HT1080 (cell line): ENCODE results near the gene SPTA1. TPM values are rescaled to one million over a fixed set of nuclear protein-coding genes. Genes with fewer than 3 reads are reported as not detected.

ENCODE experiments used
- DNase-seq: peaks from one replicate; pipeline ENCODE4 v3.0.0-alpha.2; 2015; ENCODE audit warnings: low read depth
- total RNA-seq: library from RNA; depleted of rRNA; stranded (reverse); fragments of >200 nt; shearing (Covaris generic); gene quantifications from 2 replicates; pipeline ENCODE4 v1.2.3, GENCODE V29; 2014

The SPTA1 gene
- total RNA-seq, 1 experiment from 2014 or later = not detected

- no peak for DNase-seq
Observed at GRCh38 chr1:158687037-158687436, 522 bp upstream of the SPTA1 start.

DNA sequence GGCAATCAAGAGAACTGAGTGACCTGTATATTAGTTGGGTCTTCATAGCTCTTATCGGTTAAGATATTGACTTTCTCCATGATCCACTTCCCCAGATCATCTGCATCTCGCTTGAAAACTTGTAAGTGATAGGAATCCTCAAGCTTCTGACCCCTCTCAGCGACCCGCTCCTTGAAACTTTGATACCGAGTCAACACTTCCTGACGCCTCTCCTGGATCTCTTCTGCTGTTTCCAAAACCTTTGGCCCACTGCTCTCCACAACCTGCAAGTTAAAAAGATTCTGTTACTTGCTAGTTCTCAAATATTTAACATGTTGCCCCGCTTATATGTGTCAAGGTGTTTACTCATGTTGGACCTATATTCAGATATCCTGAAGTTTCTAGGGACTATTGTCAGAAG is 1.4 kb downstream of the SPTA1 start:
- no peak for DNase-seq

DNA sequence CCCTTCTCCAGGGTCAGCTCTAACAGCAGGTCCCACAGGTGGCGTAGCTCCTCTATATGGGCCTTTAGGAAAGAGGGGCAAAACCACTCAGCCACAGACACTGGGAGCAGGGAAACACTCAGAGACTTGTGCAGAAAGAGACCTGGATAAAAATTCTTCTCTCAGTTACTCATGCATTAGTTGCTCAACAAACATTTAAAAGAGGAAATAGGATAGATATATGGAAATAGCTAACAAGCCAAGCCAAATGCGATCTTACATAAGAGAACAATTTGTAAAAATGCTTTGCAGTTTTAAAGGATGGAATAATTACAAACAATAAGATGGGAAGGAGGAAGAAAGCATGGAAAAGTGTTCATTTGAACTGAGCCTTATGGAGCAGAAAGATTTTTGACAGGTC is 4.9 kb downstream of the SPTA1 start:
- DNase-seq = no peak

- DNase-seq = no peak
Observed at GRCh38 chr1:158679289-158679688, 7.2 kb downstream of the SPTA1 start.

GRCh38 chr1:158675563-158676323 is 10.8 kb downstream of the SPTA1 start:
- DNase-seq = no peak

- DNase-seq = no peak
Observed at GRCh38 chr1:158674302-158674701, 12.2 kb downstream of the SPTA1 start.

DNA sequence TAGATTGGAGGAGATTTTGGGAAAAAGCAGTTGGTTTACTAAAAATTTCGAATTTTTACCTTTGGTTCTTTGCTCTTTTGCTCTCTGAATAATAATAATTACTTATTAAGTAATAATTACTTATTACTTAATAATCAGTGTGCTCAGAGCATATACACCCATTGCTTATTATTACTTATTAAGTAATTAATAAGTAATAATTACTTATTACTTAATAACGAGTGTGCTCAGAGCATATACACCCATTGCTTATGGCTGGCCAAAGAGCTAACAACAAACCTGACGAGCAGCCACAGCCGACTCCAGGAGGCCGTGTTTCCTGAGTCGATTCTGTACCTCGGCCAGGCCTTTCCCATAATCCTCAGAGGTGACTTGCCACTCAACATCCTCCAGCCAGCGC is 20.5 kb downstream of the SPTA1 start:
- DNase-seq = no peak

DNA sequence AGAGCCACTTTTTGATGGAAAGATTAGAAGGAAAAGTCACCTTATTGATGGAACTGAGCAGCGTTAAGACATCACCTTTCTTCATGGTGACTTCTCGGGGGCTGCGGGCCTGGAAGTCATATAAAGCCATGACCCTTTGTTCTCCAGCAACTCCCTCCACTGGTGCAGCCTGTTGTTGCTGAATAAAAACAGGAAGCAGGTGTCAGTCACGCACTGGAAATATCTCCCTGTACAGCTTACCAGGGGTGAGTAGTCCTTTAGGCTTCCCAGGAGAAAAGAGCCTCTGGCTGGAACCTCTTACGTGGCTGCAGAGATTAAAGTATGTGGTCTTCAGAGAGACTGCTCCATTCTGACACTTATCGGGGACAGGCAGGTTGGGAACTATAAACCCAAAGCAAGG is 31.9 kb downstream of the SPTA1 start:
- peak; percentile 8 for DNase-seq

GRCh38 chr1:158654086-158654485 is 32.4 kb downstream of the SPTA1 start:
- DNase-seq = no peak

- peak; percentile 1 for DNase-seq
Observed at GRCh38 chr1:158652721-158653334, 33.7 kb downstream of the SPTA1 start.

DNA sequence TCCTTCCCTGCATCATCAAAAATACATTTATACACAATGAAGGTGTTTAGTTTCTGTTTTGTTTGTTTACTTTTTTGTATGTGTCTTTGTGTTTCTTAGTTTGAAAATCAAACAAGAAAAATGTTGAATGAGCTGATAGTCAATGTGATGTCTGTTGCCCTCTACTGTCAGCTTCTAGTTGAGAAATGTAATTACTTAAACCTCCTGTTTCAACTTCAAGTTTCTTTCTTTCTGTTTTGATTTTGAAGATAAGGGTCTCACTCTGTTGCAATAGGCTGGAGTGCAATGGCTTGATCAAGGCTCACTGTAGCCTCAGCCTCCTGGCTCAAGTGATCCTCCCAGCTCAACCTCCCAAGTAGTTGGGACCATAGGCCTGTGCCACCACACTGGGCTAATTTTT is 37.5 kb downstream of the SPTA1 start:
- DNase-seq = no peak

DNA sequence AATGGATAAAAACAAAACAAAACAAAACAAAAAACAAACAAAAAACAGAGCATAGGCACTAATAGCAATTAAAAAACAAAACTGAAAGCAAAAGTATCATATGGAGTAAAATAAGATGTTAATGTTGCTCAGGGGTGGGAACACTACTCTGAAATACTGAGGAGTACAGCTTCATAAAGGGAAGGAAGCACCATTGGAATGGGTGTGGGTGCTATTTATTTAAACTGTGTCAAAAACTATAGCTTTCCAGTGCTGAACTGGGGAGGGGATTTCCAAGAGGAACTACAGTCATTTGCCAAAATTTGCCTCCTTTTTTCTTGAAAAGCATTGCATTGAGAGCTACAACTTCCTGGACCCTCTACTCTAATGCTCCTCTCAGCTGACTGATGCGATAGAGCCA is 40.0 kb downstream of the SPTA1 start:
- DNase-seq = no peak

- no peak for DNase-seq
Observed at GRCh38 chr1:158644449-158644848, 42.1 kb downstream of the SPTA1 start.

DNA sequence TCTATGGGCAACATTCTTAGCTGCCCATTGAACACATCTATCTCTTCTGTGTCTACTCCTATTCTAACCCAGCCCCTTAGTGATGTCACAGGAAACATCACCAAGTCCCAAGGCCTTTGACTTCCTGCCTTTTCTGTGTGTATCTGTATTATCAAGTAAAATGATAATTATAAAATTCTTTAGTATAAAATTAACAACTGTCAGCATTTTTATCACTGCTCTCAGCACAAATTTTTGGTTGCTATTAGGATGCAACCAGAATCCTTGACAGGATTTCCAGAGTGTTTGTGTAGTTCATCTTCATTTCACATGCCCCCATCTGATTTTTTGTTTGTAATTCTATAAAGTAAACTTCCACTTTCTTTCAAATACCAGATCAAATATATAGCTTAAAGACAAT is 47.6 kb downstream of the SPTA1 start:
- DNase-seq = no peak

DNA sequence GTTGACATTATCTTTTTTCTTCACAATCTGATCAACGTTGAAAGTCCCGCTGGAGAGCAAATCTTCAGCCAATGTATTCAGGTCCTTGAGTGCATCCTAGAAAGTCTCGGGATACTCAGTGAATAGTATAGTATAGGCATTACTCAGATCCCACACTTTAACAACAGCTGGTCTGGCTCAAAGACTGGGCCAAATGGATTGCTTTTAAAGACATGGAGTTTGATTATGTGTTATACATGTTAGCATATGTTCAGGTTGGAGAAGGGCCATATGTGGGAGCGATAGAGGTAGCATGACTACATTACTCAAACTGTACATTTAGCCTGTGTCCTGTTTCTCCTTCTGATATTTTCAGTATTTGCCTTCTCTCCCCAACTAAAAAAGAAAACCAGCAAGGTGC is 48.4 kb downstream of the SPTA1 start:
- no peak for DNase-seq

DNA sequence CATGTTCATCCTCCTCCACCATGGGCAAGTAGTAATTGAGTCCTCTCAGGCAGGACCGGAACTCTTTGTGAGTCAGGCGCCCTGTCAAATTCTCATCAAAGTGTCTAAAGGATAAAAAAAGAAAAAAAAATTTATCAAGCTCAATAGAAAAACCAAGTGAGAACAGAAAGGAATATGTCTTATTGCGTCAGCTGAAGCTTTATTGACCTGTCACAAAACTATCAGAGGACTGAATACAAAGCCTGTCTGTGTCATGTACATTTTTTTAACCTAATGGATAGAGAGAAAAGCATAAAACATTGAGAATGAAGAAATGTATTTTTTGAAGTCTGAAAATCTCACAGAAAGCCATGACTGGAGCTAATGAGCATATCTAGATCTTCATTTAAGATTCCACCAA is 72.8 kb downstream of the SPTA1 start:
- DNase-seq = no peak

- no peak for DNase-seq
Observed at GRCh38 chr1:158611916-158612315, 74.6 kb downstream of the SPTA1 start.

GRCh38 chr1:158607296-158607695 is 79.2 kb downstream of the SPTA1 start:
- no peak for DNase-seq

- no peak for DNase-seq
Observed at GRCh38 chr1:158604968-158605367, 81.5 kb downstream of the SPTA1 start, which contains the start of gene OR10Z1. TSS of gene OR10Z1 (plus strand) at chr1:158605268. CDS start at chr1:158606439, 1,171 bp downstream.

DNA sequence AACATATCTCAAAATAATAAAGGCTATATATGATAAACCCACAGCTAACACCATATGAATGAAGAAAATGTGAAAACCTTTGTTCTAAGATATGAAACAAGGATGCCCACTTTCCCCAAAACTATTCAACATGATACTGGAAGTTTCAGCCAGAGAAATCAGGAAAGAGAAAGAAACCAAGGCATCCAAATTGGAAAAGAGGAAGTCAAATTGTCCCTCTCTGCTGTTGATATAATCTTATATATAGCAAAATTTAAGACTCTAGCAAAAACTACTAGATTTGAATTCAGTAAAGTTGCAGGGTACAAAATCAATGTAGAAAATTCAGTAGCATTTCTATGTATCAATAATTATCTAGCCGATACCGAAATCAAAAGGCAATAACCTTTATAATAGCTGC is 85.8 kb downstream of the SPTA1 start:
- no peak for DNase-seq

- DNase-seq = no peak
Observed at GRCh38 chr1:158586942-158587341, 99.6 kb downstream of the SPTA1 start.

- no peak for DNase-seq
Observed at GRCh38 chr1:158583962-158584361, 102.6 kb downstream of the SPTA1 start.

GRCh38 chr1:158579733-158580132 is 106.8 kb downstream of the SPTA1 start, which contains the start of gene OR10X1:
TSS of gene OR10X1 (minus strand) at chr1:158579899. CDS start at chr1:158579899, 0 bp downstream.
- DNase-seq = no peak
